H9 (cell line): ENCODE measurements around the gene CCBE1. TPM values are rescaled to one million over a fixed set of nuclear protein-coding genes. Genes with fewer than 3 reads are reported as not detected.

ENCODE experiments used
- DNase-seq: peaks from one replicate; pipeline ENCODE4 v3.0.0-alpha.2; 2017
- H2AFZ ChIP-seq: one replicate; pipeline ENCODE4 v1.6.1; 2013; ENCODE audit warnings: mild to moderate bottlenecking, low read length, control low read depth, moderate library complexity
- H2AK5ac ChIP-seq: 2 replicates; pipeline ENCODE4 v1.6.1; 2013; ENCODE audit warnings: low read length, control low read depth, mixed read lengths; ENCODE audit not compliant: insufficient read length
- H2BK120ac ChIP-seq: one replicate; pipeline ENCODE4 v1.6.1; 2013; ENCODE audit warnings: low read depth, mild to moderate bottlenecking, low read length, control low read depth, inconsistent platforms; ENCODE audit not compliant: poor library complexity, severe bottlenecking
- H2BK12ac ChIP-seq: 2 replicates; pipeline ENCODE4 v1.6.1; 2013; ENCODE audit warnings: low read length, control low read depth, mixed read lengths, low read depth; ENCODE audit not compliant: insufficient read length
- H2BK15ac ChIP-seq: 2 replicates; pipeline ENCODE4 v1.6.1; 2013; ENCODE audit warnings: low read depth, low read length, control low read depth
- H2BK20ac ChIP-seq: one replicate; pipeline ENCODE4 v1.6.1; 2013; ENCODE audit warnings: low read depth, mild to moderate bottlenecking, low read length, control low read depth, inconsistent platforms; ENCODE audit not compliant: poor library complexity, severe bottlenecking
- H2BK5ac ChIP-seq: 2 replicates; pipeline ENCODE4 v1.6.1; 2013; ENCODE audit warnings: low read length, control low read depth, mixed read lengths; ENCODE audit not compliant: insufficient read length
- H3K14ac ChIP-seq: 2 replicates; pipeline ENCODE4 v1.6.1; 2013; ENCODE audit warnings: low read length, control low read depth; ENCODE audit not compliant: insufficient read depth
- H3K18ac ChIP-seq: 2 replicates; pipeline ENCODE4 v1.6.1; 2013; ENCODE audit warnings: low read depth, mild to moderate bottlenecking, mixed read lengths, low read length, control low read depth; ENCODE audit not compliant: insufficient read length
- H3K23ac ChIP-seq: 2 replicates; pipeline ENCODE4 v1.6.1; 2013; ENCODE audit warnings: low read length, control low read depth, mixed read lengths, low read depth; ENCODE audit not compliant: insufficient read length
- H3K23me2 ChIP-seq: 2 replicates; pipeline ENCODE4 v1.6.1; 2013; ENCODE audit warnings: low read depth, mild to moderate bottlenecking, mixed read lengths, low read length, control low read depth; ENCODE audit not compliant: insufficient read length, poor library complexity, severe bottlenecking
- H3K27ac ChIP-seq: 2 replicates; pipeline ENCODE4 v1.5.1; 2013; ENCODE audit warnings: low read length, control low read depth, mixed read lengths, low read depth; ENCODE audit not compliant: insufficient read length
- H3K27me3 ChIP-seq: 2 replicates; pipeline ENCODE4 v1.6.1; 2013; ENCODE audit warnings: low read length, control low read depth, inconsistent platforms; ENCODE audit not compliant: insufficient read depth
- H3K4ac ChIP-seq: 2 replicates; pipeline ENCODE4 v1.6.1; 2013; ENCODE audit warnings: low read depth, mild to moderate bottlenecking, control low read depth, inconsistent platforms, low read length, moderate library complexity
- H3K4me1 ChIP-seq: 2 replicates; pipeline ENCODE4 v1.6.1; 2013; ENCODE audit warnings: low read length, control low read depth, inconsistent platforms; ENCODE audit not compliant: insufficient read depth
- H3K4me2 ChIP-seq: 2 replicates; pipeline ENCODE4 v1.6.1; 2013; ENCODE audit warnings: low read length, control low read depth, mixed read lengths; ENCODE audit not compliant: insufficient read length, insufficient read depth
- H3K56ac ChIP-seq: 2 replicates; pipeline ENCODE4 v1.6.1; 2013; ENCODE audit warnings: low read depth, mild to moderate bottlenecking, mixed read lengths, low read length, control low read depth; ENCODE audit not compliant: insufficient read length
- H3K79me1 ChIP-seq: 2 replicates; pipeline ENCODE4 v1.6.1; 2013; ENCODE audit warnings: low read depth, mild to moderate bottlenecking, moderate library complexity, low read length, control low read depth, inconsistent platforms; ENCODE audit not compliant: insufficient read depth, poor library complexity, severe bottlenecking
- H3K79me2 ChIP-seq: 2 replicates; pipeline ENCODE4 v1.6.1; 2013; ENCODE audit warnings: low read length, control low read depth, inconsistent platforms; ENCODE audit not compliant: insufficient read depth
- H3K9ac ChIP-seq: 2 replicates; pipeline ENCODE4 v1.6.1; 2013; ENCODE audit warnings: low read length, control low read depth, mixed read lengths; ENCODE audit not compliant: insufficient read length; ENCODE audit errors: extremely low read depth
- H3K9me3 ChIP-seq: one replicate; pipeline ENCODE4 v1.6.1; 2013; ENCODE audit warnings: low read depth, low read length, inconsistent platforms; ENCODE audit not compliant: control insufficient read depth
- H3T11ph ChIP-seq: one replicate; pipeline ENCODE4 v1.6.1; 2013; ENCODE audit warnings: mild to moderate bottlenecking, low read length, control low read depth, inconsistent platforms
- H4K20me1 ChIP-seq: one replicate; pipeline ENCODE4 v1.6.1; 2013; ENCODE audit not compliant: control insufficient read depth, insufficient read length, insufficient read depth
- H4K5ac ChIP-seq: 2 replicates; pipeline ENCODE4 v1.6.1; 2013; ENCODE audit warnings: low read depth, mild to moderate bottlenecking, mixed read lengths, low read length, control low read depth; ENCODE audit not compliant: insufficient read length
- H4K8ac ChIP-seq: replicated peaks from 2 replicates; pipeline ENCODE4 v1.6.1; 2013; ENCODE audit warnings: low read length, control low read depth, mixed read lengths, low read depth; ENCODE audit not compliant: insufficient read length
- H4K91ac ChIP-seq: 2 replicates; pipeline ENCODE4 v1.6.1; 2013; ENCODE audit warnings: low read depth, mild to moderate bottlenecking, moderate library complexity, mixed read lengths, low read length, control low read depth; ENCODE audit not compliant: insufficient read length
- H3K27ac Mint-ChIP-seq, 3 experiments: 2 replicates in 2 of 3; 3 replicates in 1 of 3; pipeline ENCODE4 v1.8.0; 2020 to 2021; ENCODE audit warnings: mixed read lengths in 3 of 3, mild to moderate bottlenecking in 1 of 3, moderate library complexity in 1 of 3
- H3K27me3 Mint-ChIP-seq: 2 replicates; pipeline ENCODE4 v1.8.0; 2021; ENCODE audit warnings: low read depth, mild to moderate bottlenecking, moderate library complexity, mixed read lengths
- H3K36me3 Mint-ChIP-seq, 3 experiments: 2 replicates in 2 of 3; 3 replicates in 1 of 3; pipeline ENCODE4 v1.8.0; 2020 to 2021; ENCODE audit warnings: low read depth in 3 of 3, mixed read lengths in 3 of 3; ENCODE audit not compliant: insufficient read depth in 1 of 3
- H3K4me1 Mint-ChIP-seq, 2 experiments: 2 replicates each; pipeline ENCODE4 v1.8.0; 2020; ENCODE audit warnings: mixed read lengths in 2 of 2
- H3K4me3 Mint-ChIP-seq, 2 experiments: 2 replicates in 1 of 2; 3 replicates in 1 of 2; pipeline ENCODE4 v1.8.0; 2020 to 2021; ENCODE audit warnings: mild to moderate bottlenecking in 2 of 2, mixed read lengths in 2 of 2, moderate library complexity in 1 of 2
- H3K9me3 Mint-ChIP-seq, 2 experiments: 2 replicates in 1 of 2; 3 replicates in 1 of 2; pipeline ENCODE4 v1.8.0; 2020; ENCODE audit warnings: mild to moderate bottlenecking in 2 of 2, mixed read lengths in 2 of 2, moderate library complexity in 1 of 2
- CTCF ChIP-seq: fragments of 200-600 bp; sonication (generic); conservative IDR thresholded peaks from 3 replicates; pipeline ENCODE4 v1.8.0; 2021; ENCODE audit warnings: antibody characterized with exemption, mild to moderate bottlenecking
- WGBS: extraction: QIAGEN DNeasy Blood & Tissue Kit; methylation state at CpG from one replicate; pipeline ENCODE4 v1.1.7; 2013; ENCODE audit warnings: missing lambda C conversion rate, low lambda C conversion rate, mixed read lengths; ENCODE audit not compliant: insufficient read length; ENCODE audit errors: extremely low coverage; 5-methylcytosine and 5-hydroxymethylcytosine counted together
- total RNA-seq: library from RNA; stranded (reverse); gene quantifications from 2 replicates; pipeline ENCODE4 v1.2.1, GENCODE V29; 2021

The CCBE1 gene
- total RNA-seq, 1 experiment from 2014 or later: 0.39 TPM

GRCh38 chr18:59423259-59423658, 274.0 kb downstream of the CCBE1 start:
- H3K4me1 Mint-ChIP-seq: no peaks in the 10 kb centered on the region
- no peak overlapping the region for H4K5ac ChIP-seq
- no peak for TF ChIP-seq CTCF
- H3K23me2 ChIP-seq: no peaks in the 10 kb centered on the region
- peaks cover 17% of the 10 kb centered on the region for H3K27me3 Mint-ChIP-seq
- H2BK20ac ChIP-seq: no peak overlapping the region
- no peak for DNase-seq
- H3K9me3 Mint-ChIP-seq: no peaks in the 10 kb centered on the region
- no peak overlapping the region for H3K27ac ChIP-seq
- no peak overlapping the region for H2BK5ac ChIP-seq
- no peaks in the 10 kb centered on the region for H3K27me3 ChIP-seq
- H3K23ac ChIP-seq: no peak overlapping the region
- H3K56ac ChIP-seq: no peak overlapping the region
- H4K20me1 ChIP-seq: no peaks in the 10 kb centered on the region
- no peak overlapping the region for H4K91ac ChIP-seq
- H2BK120ac ChIP-seq: no peak overlapping the region
- H2BK15ac ChIP-seq: no peak overlapping the region
- H3K4me3 Mint-ChIP-seq: no peak overlapping the region
- no CpG with 5 or more reads among the region's 2 CpGs for WGBS
- H3K18ac ChIP-seq: no peak overlapping the region
- H3K9ac ChIP-seq: no peak overlapping the region
- H3T11ph ChIP-seq: no peak overlapping the region
- H3K79me2 ChIP-seq: no peaks in the 10 kb centered on the region
- no peak overlapping the region for H3K4me2 ChIP-seq
- no peak overlapping the region for H4K8ac ChIP-seq
- no peaks in the 10 kb centered on the region for H3K79me1 ChIP-seq
- H3K4ac ChIP-seq: no peak overlapping the region
- H2AFZ ChIP-seq: no peak overlapping the region
- H3K4me1 ChIP-seq: no peaks in the 10 kb centered on the region
- no peak overlapping the region for H2BK12ac ChIP-seq
- H2AK5ac ChIP-seq: no peak overlapping the region
- H3K27ac Mint-ChIP-seq: no peak overlapping the region
- H3K9me3 ChIP-seq: no peaks in the 10 kb centered on the region
- no peaks in the 10 kb centered on the region for H3K36me3 Mint-ChIP-seq
- no peak overlapping the region for H3K14ac ChIP-seq
